NCI-H2227 (cell line): ENCODE results near the gene HHAT.

Experiments used
- DNase-seq: peaks from one replicate; lab custom pipeline; 2025; ENCODE audit not compliant: unreplicated experiment; lab: John Stamatoyannopoulos, UW

HHAT gene

DNA sequence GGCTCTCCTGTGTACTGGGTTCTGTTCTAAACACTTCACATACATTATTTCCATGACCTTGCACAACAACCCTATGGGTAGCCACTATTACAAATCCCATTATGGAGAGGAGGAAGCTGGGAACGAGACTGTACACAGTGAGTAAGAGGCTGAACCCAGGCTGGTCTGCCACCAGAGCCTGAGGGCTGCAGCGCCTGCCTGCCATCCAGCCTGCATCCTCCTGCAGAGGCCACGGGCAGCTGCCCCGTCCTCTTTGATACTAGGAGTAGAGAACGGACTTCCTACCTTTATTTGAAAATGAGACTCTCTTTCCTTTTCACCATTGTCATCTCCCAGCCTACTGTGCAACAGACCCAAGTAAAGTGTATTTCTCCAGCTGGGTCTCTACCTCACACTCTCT, 370.0 kb downstream of the HHAT start:
- DNase-seq = peak; percentile 24

DNA sequence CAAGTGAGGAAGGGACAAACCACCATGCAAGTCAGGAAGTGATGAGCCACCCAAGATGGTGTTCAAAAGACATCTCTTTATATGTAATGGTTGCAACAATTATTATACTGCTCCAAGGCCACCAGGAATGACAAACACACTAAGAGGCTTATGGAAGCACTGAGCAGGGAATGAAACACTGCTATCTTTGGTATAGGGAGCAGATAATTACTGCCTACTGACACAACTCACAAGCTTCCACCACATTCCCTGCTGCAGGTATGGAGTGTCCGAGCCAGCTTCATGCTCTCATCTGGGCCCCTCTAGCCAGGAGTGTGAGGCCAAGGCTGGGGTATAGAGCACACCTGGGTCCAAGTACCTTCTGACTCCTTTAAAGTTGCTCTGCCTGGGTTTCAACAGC, 371.4 kb downstream of the HHAT start:
- DNase-seq = no peak

DNA sequence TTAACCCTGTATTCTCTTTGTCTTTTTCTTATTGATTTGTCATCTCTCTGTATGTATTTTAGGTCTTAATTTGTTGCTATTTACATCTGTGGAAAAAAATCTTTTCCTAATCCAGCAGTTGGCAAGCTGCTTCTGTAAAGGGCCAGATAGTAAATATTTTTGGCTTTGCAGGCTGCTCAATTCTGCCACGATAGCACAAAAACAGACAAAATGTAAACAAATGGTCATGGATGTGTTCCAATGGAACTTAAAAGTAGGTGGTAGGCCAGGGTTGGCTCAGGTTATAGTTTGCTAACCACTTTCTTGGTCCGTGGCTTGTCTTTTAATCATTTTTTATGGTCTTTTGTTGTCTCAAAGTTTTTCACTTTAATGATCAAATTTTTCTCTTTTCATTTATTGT, 371.8 kb downstream of the HHAT start:
- no peak for DNase-seq

DNA sequence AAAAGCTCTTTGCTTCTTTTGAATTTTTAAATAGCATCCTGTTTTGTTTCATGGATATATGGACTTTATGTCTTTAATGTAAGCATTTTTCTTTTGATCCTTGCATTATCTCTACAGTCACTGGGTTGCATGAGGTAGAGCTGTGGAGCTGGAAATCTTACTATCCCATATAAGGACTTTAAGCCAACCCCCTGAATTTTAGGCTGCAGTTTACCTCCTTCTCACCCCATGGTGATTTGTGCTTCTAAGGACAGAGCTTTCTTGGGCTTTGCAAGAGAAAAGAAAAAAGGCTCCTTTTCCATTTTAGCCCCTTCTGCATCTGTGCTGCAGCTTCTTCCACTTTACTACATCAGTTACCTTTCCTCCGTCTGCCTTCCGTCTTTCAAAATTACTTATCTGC, 373.8 kb downstream of the HHAT start:
- no peak for DNase-seq

DNA sequence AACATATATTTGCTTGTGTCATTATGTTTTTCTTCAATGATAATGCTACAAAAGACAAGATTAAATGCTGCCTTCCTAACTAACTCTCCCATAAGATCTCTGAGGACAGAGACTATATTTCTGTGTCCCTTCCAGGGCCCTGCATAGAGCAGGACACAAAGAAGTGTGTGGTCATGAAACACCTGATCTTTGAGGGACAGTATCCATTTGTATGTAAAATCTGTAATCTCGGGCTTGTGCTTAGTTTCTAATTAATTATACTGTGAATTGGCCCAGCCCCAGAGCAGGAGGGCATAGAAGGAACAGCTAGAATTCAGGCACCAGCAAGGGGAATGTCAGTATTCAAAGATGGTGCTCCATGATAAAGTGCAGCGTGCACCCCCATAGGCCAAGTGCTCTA, 374.9 kb downstream of the HHAT start:
- DNase-seq = no peak

DNA sequence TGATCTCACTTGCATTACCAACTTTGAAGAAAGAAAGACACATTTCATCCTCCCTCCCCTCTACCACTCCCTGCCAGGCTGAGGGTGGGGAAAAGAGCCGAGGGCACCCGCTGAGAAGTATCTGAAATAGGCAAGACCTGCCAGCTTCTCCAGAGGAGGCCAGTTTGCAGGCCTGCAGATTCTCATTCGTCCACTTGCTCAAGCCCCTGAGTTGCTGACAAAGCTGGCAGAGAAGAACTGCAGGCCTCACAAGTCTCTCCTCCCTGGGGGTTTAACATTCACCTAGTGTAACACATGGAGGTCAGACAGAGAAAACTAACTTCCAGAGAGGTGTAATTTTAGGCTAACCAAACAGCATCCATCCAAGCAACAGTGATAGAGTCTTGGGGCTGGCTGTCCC, 376.4 kb downstream of the HHAT start:
- no peak for DNase-seq

DNA sequence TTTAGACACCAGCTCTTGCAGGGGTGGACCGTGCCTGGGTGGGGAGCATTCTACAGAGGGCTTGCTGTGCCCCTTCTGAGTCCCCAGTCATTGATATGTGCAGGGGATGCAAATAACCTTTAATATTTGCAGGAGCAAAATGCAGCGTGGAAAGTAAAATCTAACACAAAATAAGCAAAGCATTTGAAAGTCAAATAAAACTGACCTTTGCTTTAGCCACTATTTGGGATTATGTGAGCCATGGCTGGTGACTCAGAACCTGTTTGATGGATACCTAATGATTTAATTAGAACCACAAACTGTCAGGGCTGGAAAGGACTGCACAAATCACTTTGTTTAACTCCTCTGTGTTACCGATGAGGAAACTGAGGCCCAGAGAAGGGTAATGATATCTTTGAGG, 377.5 kb downstream of the HHAT start:
- DNase-seq = no peak

DNA sequence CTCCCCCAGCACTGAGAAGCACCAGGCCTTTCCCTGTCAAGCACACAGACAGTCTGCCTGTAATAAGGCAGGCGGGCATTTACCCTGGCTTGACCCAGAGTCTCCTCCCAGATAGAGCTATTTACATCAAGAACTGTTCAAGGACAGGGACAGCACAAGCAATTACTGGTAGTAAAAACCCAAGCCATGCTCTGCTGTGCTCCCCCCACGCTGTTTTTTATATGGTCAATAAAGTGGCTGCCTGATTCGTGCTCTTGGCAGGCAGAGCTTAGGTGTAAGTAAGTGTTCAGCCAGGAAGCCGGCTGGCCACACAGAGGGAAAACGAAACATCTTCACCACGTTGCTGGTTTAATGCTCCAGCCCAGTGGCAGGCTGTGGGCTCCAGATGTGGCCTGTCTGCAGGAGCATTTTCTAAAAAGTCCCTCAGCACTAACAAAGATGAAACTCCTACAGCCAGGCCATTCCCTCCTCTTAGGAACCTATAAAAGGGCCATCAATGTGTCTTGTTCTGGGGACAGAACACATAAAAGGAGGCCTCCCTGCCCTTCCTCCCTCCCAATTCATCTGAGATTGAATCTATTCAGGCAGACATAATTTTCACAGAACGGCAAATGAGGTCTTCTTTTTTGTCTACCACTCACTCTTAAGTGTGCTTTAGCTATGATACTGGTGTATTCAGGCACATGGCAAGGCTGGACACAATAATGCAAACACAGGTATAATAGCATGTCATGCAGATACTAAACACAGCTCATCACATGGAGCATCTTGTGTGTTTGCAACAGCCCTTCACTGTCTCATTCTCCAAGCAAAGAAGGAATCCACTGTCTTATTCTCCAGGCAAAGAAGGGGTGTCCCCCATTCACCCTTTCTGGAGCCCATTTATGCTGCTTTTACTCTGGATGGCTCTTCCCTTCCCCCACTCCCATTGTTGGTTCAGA, 378.9 kb downstream of the HHAT start:
- peak; percentile 55 for DNase-seq

DNA sequence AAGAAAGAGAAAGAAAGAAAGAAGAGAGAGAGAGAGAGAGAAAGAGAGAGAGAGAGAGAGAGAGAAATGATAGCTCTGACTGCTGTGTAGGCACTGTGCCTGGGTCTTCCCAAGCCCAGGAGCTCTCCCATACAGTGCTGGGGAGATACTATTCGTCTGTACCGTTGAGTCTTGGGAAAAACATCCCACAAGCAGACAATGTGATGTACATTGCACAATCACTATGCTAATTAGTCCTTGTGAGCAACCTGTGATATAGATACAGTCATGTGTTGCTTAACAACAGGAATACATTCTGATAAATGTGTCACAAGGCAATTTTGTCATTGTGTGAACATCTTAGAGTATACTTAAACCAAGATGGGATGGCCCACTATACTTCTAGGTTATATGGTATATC, 381.0 kb downstream of the HHAT start:
- DNase-seq = no peak

DNA sequence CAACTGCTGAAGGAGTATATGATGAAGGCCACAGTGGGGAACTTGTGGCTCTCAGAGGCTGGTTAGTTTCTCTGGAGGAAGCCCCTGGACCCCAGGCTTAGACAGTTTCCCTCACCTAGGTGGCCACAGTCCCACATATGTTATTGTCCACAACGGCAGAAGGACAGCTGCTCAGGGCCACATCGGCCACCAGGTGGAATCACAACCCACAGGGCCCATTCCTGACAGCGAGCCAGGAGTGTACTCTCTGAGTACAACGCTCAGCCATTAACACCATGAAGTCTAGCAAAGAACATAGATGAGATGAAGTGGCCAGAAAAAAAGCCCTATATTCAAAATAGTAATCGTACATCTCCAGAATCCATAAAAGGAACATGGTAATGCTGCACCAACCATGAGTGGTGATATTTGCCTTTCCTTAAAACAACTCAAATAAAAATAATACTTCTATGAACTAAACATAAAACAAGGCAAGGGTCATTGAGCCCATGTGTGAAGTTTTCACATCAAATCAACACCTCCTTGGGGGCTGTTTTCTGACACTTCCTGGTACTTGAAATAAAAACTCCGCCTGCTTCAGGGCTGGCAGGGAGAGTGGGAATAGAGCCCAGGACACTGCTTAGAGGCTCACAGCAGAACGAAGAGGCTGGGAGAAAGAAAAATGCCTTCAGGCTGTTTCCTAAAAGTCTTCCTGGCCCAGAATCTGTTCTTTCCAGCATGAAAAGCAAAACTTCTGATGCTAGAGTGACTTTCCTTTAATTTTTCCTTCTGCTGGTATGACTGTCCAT, 383.3 kb downstream of the HHAT start:
- DNase-seq = no peak

DNA sequence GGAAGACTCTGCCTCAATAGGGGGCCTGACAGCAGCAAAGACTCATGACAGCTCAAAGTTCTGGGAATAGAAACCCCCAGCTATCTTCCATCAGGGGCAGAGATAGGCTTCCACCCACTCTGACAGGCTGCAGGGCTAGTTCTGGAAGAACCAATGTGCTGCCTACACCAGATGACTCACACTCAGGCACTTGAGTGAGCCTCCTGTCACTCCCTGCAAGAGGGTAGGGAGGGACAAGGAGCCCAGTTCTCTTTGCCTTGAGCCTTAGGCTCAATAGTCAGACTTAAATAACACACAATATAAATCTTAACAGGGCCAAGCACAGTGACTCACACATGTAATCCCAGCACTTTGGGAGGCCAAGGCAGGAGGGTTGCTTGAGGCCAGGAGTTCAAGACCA, 386.4 kb downstream of the HHAT start:
- DNase-seq = no peak

DNA sequence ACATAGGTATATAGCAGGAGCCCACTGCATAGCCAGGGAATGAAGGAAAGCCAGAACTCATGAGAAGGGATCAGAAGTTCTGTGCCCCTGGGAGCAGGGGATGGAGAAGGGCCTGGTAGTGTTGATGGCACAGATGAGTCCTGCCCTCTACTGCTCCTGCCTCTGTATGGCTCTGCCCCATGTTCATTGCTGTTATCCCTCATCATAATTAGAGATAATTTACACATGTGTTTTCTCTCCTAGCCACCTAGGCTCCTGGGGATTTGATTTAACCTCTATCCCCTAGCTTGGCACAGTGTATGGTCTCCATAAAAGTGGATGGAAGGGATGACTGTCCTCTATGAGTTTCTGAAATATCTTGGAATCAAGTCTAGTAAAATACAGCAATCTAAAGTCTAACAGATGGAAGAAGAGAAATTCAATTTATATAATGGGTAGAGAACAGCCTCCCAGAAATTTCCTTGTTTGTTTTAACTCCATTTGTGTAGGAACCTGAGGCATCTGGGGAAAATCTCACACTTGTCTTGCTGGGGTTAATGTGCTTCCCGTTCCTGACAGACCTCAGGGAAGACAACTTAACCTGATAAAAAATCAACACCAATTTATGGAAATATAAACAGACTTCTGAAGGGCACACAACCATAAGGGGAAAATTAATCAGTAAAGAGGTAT, 393.8 kb downstream of the HHAT start:
- no peak for DNase-seq

DNA sequence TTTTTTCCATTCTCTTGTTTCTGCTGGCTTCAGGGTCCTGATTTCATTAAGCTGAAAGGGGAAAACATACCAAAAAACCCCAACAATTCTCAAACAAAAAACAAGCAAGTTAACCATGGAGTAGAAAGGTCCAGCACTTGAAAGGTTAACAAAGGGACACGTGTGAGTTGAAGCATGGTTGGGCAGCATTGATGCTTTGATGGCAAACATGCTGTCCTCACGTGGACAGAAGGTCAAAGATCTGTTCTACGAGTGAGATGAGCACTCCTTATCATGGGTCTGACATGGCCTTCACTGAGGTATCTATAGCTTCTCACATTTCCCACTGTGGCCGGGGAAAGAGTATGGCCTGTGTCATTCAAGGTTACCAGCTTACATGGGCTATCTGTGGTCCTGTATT, 394.9 kb downstream of the HHAT start:
- no peak for DNase-seq

DNA sequence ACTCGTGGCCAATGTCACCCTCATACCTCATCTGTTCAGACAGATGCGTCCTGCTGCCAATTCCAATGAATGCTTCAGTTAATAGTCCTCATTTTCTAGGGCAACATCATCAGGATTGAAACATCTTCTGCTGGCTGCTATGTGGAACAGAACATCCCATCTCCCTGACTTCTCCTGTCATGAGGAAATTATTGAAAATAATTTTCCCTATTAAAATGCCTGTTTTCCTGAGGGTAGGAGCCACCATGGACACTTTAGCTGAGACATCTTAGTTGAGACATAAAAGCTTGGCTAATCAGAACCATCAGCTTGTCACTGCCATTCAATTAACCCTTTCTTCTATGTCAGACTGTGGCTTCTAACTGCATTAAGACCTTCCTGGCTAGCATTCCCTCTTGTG, 396.1 kb downstream of the HHAT start:
- no peak for DNase-seq
